ENCODE data around the gene KCNV2.

- TF ChIP-seq EZH2 (IDR thresholded peaks at IDR 0.05; ENCODE audit: insufficient read depth, low read length), result no peak
- TF ChIP-seq CTCF (IDR thresholded peaks at IDR 0.05; ENCODE audit: insufficient read depth, low read depth, low read length), result no peak
Measured at GRCh38 chr9:2709645-2710101, 7.6 kb upstream of the KCNV2 start.
